ENCODE results near the gene PARP9. TPM values are rescaled to one million over a fixed set of nuclear protein-coding genes. Genes with fewer than 3 reads are reported as not detected.

The PARP9 gene
- total RNA-seq, 1 donor from 2014 or later: 70.8 TPM

DNA sequence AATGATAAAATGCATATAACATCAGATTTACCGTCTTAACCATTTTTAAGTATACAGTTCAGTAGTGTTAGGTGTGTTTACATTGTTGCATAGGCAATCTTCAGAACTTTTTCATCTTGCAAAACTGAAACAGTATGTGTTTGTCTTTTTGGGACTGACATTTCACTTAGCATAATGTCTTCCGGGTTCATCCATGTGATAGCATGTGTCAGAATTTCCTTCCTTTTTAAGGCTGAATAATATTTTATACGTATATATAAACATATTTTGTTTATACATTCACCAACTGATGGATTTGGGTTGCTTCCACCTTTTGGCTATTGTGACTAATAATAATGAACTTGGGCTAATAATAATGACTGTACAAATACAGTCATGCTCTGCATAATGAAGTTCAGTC, 16.4 kb upstream of the PARP9 start:
- intact Hi-C loops (cut with DNase I): no loop called here
- Histone ChIP-seq H3K9me3 (peaks cover 10% of the 10 kb centered on the region), H3K4me1 (peaks cover 2% of the 10 kb centered on the region), H3K27me3 (no peaks in the 10 kb centered on the region), H3K4me3 (no peak overlapping the region), H3K36me3 (no peaks in the 10 kb centered on the region), H3K27ac (no peak overlapping the region)
- no peak for TF ChIP-seq CTCF (IDR thresholded peaks at IDR 0.05)
- no peak for DNase-seq
- ATAC-seq: no peak

DNA sequence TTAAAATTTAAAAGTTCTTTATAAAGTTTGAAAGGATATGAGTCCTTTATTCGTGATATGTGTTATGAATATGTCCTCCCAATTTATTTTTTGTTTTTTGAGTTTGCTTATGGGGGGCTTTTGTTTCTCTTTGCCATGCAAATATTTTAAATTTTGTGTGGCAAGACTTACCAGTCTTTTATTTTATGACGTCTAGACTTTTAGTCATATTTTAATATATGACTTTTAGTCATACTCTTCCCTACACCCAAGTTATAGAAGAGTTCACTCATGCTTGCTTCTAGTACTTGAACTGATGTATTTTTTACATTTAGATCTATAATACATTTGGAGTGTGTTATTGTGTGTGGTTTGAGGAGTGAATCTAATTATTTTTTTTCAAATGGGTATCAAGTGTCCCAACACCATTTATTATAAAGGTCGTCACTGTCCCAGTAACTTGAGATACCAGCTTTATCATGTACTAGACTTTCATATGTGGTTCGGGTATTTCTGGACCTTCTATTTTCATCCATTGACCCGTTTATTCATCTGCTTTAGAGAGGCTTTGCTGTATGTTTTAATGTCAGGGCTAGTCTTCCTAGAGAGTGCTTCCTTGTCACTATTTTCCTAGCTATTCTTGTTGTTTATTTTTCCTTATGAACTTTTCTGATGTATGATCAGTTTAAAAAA, 14.1 kb upstream of the PARP9 start:
- intact Hi-C loops (cut with DNase I): no loop called here
- DNase-seq (no peak), ATAC-seq (no peak)
- Histone ChIP-seq H3K4me3 (peak overlapping the region; percentile 59), H3K27me3 (no peaks in the 10 kb centered on the region), H3K9me3 (peaks cover 10% of the 10 kb centered on the region), H3K36me3 (peaks cover 9% of the 10 kb centered on the region), H3K27ac (peak overlapping the region; percentile 75), H3K4me1 (peaks cover 6% of the 10 kb centered on the region)
- TF ChIP-seq CTCF (IDR thresholded peaks at IDR 0.05): no peak

- Histone ChIP-seq H3K9me3 (peaks cover 8% of the 10 kb centered on the region), H3K4me3 (peak within 1 kb of the TSS; percentile 59), H3K27me3 (no peaks in the 10 kb centered on the region), H3K36me3 (peaks cover 12% of the 10 kb centered on the region), H3K27ac (peak within 1 kb of the TSS; percentile 75), H3K4me1 (peaks cover 11% of the 10 kb centered on the region)
- DNase-seq (peak; percentile 71), ATAC-seq (peak; percentile 63)
- intact Hi-C loops (cut with DNase I): no loop called here
- no peak for TF ChIP-seq CTCF (IDR thresholded peaks at IDR 0.05)
These were observed 13.4 kb upstream of the PARP9 start, which contains the start of gene PARP15 for GRCh38 chr3:122577409-122578031. Gene PARP15, plus strand, starts transcription at chr3:122577650. Its CDS starts 18 bp downstream, at chr3:122577668.

GRCh38 chr3:122576174-122576940, 12.3 kb upstream of the PARP9 start:
- Histone ChIP-seq H3K9me3 (no peaks in the 10 kb centered on the region), H3K27ac (no peak overlapping the region), H3K27me3 (no peaks in the 10 kb centered on the region), H3K4me1 (peaks cover 11% of the 10 kb centered on the region), H3K4me3 (no peak overlapping the region), H3K36me3 (peaks cover 22% of the 10 kb centered on the region)
- intact Hi-C loops (cut with DNase I): no loop called here
- DNase-seq (no peak), ATAC-seq (peak; percentile 62)
- no peak for TF ChIP-seq CTCF (IDR thresholded peaks at IDR 0.05)

- Histone ChIP-seq H3K36me3 (peaks cover 54% of the 10 kb centered on the region), H3K27ac (peak overlapping the region; percentile 45), H3K4me3 (no peak overlapping the region), H3K9me3 (no peaks in the 10 kb centered on the region), H3K27me3 (no peaks in the 10 kb centered on the region), H3K4me1 (peaks cover 31% of the 10 kb centered on the region)
- intact Hi-C loops (cut with DNase I): no loop called here
- no peak for TF ChIP-seq CTCF (IDR thresholded peaks at IDR 0.05)
- DNase-seq (no peak), ATAC-seq (peak; percentile 88)
These were observed 8.9 kb upstream of the PARP9 start for GRCh38 chr3:122572940-122573412.

Measured in upper lobe of right lung (tissue), 1 donor.